Measurements from ENCODE around the gene IGFL1. TPM values are rescaled to one million over a fixed set of nuclear protein-coding genes. Genes with fewer than 3 reads are reported as not detected.
"Not testable (repeated sequence)": the region's sequence is repeated elsewhere in the genome, so short reads cannot be mapped to it uniquely, and the experiment has no call there.

The IGFL1 gene
- total RNA-seq, 1 donor from 2014 or later, result not detected

DNA sequence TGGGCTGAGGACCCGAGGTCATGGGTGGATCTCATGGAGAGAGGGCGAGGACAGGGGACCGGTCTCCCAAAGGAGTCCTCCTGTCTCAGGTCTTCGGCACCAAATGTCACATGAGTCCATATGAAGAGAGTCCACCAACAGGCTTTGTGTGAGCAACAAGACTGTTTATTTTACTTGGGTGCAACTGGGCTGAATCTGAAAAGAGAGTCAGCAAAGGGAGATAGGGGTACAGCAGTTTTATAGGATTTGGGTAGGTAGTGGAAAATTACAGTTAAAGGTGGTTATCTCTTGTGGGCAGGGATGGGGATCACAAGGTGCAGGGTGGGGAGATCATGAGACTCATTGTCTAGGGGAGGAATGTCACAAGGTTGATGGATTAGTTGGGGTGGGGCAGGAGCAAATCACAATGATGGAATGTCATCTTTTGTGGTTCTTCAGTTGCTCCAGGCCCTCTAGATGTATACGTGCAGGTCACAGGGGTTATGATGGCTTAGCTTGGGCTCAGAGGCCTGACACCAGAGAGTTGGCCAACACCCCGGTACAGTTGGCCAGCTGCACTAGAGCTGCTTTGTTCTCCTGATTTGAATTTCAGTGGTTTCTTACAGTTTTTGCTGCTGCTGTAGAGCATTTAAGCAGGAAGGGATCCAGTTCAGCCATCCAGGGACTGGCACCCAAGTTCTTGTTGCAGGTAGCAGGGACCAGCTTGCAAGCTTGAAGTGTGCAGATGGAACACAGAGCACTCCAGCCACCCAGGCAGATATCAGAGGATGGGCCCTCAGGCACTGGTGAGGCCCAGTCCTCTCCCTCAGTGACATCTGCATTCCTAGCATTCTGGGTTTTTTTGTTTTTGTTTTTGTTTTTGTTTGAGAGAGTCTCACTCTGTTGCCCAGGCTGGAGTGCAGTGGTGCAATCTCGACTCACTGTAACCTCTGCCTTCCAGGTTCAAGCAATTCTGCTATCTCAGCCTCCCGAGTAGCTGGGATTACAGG is 26.4 kb upstream of the IGFL1 start:
- H3K4me1 Mint-ChIP-seq (ENCODE audit: low read depth), result no peaks in the 10 kb centered on the region
- H3K9me3 Mint-ChIP-seq (ENCODE audit: low read depth), result peaks cover 4% of the 10 kb centered on the region
- peaks cover 8% of the 10 kb centered on the region for H3K27me3 Mint-ChIP-seq
- TF ChIP-seq, protein P1, sequence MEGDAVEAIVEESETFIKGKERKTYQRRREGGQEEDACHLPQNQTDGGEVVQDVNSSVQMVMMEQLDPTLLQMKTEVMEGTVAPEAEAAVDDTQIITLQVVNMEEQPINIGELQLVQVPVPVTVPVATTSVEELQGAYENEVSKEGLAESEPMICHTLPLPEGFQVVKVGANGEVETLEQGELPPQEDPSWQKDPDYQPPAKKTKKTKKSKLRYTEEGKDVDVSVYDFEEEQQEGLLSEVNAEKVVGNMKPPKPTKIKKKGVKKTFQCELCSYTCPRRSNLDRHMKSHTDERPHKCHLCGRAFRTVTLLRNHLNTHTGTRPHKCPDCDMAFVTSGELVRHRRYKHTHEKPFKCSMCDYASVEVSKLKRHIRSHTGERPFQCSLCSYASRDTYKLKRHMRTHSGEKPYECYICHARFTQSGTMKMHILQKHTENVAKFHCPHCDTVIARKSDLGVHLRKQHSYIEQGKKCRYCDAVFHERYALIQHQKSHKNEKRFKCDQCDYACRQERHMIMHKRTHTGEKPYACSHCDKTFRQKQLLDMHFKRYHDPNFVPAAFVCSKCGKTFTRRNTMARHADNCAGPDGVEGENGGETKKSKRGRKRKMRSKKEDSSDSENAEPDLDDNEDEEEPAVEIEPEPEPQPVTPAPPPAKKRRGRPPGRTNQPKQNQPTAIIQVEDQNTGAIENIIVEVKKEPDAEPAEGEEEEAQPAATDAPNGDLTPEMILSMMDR (IDR thresholded peaks at IDR 0.05; ENCODE audit: unreplicated experiment), result no peak
- no peaks in the 10 kb centered on the region for H3K36me3 Mint-ChIP-seq (ENCODE audit: insufficient read depth)
- no peak for DNase-seq (ENCODE audit: low spot score, unreplicated experiment)
- no peak overlapping the region for H3K27ac Mint-ChIP-seq
- H3K4me3 Mint-ChIP-seq (ENCODE audit: low read depth), result no peak overlapping the region

DNA sequence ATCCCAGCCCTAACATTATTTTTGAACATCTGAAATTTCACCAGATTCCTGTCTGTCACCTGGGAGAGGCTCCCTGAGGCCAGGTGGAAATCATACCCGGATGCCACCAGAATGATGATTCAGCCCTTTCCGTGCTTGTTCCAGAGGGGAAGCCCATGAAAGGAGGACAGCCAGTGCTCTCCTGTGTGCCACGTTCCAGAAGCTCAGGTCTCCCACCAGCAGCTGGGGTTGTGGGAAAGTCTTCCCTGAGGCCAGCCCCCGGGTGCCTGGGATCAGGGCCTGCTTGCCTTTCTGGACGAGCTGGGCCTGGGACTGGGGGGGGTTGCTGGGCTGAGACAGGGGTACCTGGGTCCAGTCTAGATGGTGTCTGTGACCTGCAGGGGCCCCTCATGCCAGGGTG is 25.5 kb upstream of the IGFL1 start:
- TF ChIP-seq, protein P1 (IDR thresholded peaks at IDR 0.05; ENCODE audit: unreplicated experiment), result no peak
- Mint-ChIP-seq H3K4me1 (ENCODE audit: low read depth) (no peaks in the 10 kb centered on the region), H3K27ac (no peak overlapping the region), H3K9me3 (ENCODE audit: low read depth) (peaks cover 4% of the 10 kb centered on the region), H3K4me3 (ENCODE audit: low read depth) (no peak overlapping the region), H3K36me3 (ENCODE audit: insufficient read depth) (no peaks in the 10 kb centered on the region), H3K27me3 (peaks cover 9% of the 10 kb centered on the region)
- DNase-seq (ENCODE audit: low spot score, unreplicated experiment), result no peak

DNA sequence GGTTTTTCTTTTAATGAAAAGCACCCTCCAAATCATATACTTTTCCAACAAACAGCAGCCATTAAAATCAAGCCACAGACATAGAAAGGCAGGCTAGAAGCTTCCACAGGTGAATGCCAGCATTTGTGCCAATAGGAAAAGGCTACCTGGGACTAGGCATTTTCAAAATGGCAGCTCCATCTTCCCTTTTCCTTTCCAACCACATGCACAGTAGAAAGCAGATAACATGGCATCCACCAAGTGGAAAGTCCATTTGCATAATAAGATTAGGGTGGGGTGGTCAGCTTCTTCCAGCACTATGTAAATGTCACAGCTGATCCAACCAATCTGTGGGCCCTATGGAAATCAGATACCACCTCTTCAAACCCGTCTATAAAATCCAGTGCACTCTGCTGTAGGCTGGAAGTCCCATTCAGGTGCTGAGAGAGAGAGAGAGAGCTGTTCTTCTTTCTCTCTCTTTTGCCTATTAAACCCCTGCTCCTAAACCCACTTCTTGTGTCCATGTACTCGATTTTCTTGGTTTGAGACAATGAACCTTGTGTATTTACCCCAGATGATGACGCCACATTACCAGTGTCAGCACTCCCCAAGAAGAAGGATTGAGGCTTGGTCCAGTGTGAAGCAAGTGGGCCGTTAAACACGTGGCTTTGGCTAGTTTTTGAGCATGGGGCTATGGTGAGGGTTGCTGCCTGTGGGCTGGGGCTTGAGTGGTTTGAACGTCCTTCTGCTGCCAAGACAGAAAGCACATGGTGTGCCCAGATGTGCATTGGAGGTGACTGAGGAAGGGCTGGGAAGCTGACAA is 24.2 kb upstream of the IGFL1 start:
- TF ChIP-seq, protein P1 (IDR thresholded peaks at IDR 0.05; ENCODE audit: unreplicated experiment), result no peak
- Mint-ChIP-seq H3K27ac (no peak overlapping the region), H3K4me1 (ENCODE audit: low read depth) (no peaks in the 10 kb centered on the region), H3K4me3 (ENCODE audit: low read depth) (no peak overlapping the region), H3K27me3 (peaks cover 9% of the 10 kb centered on the region), H3K36me3 (ENCODE audit: insufficient read depth) (no peaks in the 10 kb centered on the region), H3K9me3 (ENCODE audit: low read depth) (peaks cover 4% of the 10 kb centered on the region)
- DNase-seq (ENCODE audit: low spot score, unreplicated experiment), result no peak

DNA sequence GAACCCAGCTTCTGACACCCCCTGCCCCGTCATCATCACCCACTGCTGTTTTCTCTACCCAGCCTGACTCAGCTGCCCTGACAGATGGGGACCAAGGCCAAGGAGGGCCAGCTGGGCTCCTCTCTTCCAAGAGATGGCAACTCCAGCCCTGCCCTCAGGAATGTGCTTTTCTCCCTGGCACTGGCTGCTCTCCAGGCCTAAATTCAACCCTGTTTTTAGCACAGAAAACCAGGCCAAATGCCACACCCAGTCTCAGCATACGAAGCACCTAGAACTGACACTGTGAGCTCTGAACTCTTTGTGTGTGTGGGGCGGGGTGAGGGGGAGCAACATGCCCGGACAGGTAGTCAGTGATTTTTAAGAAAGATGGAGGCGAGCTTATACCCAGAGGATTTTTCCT is 23.4 kb upstream of the IGFL1 start:
- H3K27ac Mint-ChIP-seq, result no peak overlapping the region
- H3K36me3 Mint-ChIP-seq (ENCODE audit: insufficient read depth), result no peaks in the 10 kb centered on the region
- peaks cover 4% of the 10 kb centered on the region for H3K4me1 Mint-ChIP-seq (ENCODE audit: low read depth)
- DNase-seq (ENCODE audit: low spot score, unreplicated experiment), result no peak
- no peak overlapping the region for H3K4me3 Mint-ChIP-seq (ENCODE audit: low read depth)
- peaks cover 4% of the 10 kb centered on the region for H3K9me3 Mint-ChIP-seq (ENCODE audit: low read depth)
- TF ChIP-seq, protein P1 (IDR thresholded peaks at IDR 0.05; ENCODE audit: unreplicated experiment), result no peak
- peaks cover 9% of the 10 kb centered on the region for H3K27me3 Mint-ChIP-seq

DNA sequence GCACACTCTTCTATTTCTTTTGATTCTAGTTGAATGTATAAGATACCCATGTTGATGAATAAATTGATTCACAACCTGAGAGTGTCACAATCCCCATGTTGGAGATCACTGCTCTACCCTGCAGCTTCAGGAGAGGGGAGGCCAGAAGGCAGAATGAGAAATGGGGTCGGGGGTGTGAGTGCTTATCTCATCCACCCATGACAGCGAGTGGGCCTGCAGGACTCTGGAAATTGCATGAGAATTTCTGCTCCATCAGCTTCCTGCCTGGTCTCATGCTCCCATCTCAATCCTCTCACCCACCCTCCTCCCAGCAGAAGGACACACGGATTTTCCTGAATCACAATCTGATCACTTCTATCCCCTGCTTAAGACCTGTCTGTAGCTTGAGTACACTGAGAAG is 22.9 kb upstream of the IGFL1 start:
- H3K9me3 Mint-ChIP-seq (ENCODE audit: low read depth), result peaks cover 4% of the 10 kb centered on the region
- no peak overlapping the region for H3K27ac Mint-ChIP-seq
- no peak overlapping the region for H3K4me3 Mint-ChIP-seq (ENCODE audit: low read depth)
- peaks cover 7% of the 10 kb centered on the region for H3K4me1 Mint-ChIP-seq (ENCODE audit: low read depth)
- H3K36me3 Mint-ChIP-seq (ENCODE audit: insufficient read depth), result no peaks in the 10 kb centered on the region
- TF ChIP-seq, protein P1 (IDR thresholded peaks at IDR 0.05; ENCODE audit: unreplicated experiment), result no peak
- H3K27me3 Mint-ChIP-seq, result peaks cover 9% of the 10 kb centered on the region
- no peak for DNase-seq (ENCODE audit: low spot score, unreplicated experiment)

DNA sequence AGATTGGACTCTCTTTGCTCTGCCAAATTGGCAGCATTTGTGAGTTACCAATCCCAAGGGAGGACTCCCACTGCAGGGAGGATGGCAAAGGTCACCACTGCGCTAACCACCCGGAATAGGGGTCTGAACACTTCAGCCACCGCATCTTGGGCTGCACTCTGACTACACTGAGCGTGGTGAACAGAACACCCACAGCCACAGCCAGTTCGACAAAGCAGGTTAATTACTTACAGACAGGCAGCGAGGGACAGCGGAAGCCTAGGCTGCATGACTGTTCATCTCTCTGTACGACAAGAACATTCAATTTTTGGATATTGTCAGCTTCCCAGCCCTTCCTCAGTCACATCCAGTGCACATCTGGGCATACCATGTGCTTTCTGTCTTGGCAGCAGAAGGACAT is 21.7 kb upstream of the IGFL1 start:
- not testable (repeated sequence) for H3K27me3 Mint-ChIP-seq; H3K9me3 Mint-ChIP-seq (ENCODE audit: low read depth); H3K36me3 Mint-ChIP-seq (ENCODE audit: insufficient read depth); DNase-seq (ENCODE audit: low spot score, unreplicated experiment); H3K4me1 Mint-ChIP-seq (ENCODE audit: low read depth); H3K4me3 Mint-ChIP-seq (ENCODE audit: low read depth); H3K27ac Mint-ChIP-seq

Data from progenitor cell of endocrine pancreas (in vitro differentiated cells).